Lung (tissue), 12 donors: ENCODE measurements around the gene ASB6. TPM values are rescaled to one million over a fixed set of nuclear protein-coding genes. Genes with fewer than 3 reads are reported as not detected.

Experiments
- ATAC-seq: fragments of 200-7000 bp; cut with Tn5 transposase; one replicate; pipeline ENCODE4 v1.9.1; 2020; ENCODE audit warnings: moderate number of reproducible peaks; ENCODE audit not compliant: insufficient read depth, low FRiP score
- DNase-seq, 3 donors: peaks; one replicate each; pipeline ENCODE4 v3.0.0-alpha.2; 2013 to 2017
- H3K27ac ChIP-seq, 2 donors: one replicate each; pipeline ENCODE4 v1.5.1; 2013; ENCODE audit warnings: mild to moderate bottlenecking in 2 of 2, moderate library complexity in 2 of 2, control low read depth in 1 of 2, inconsistent platforms in 1 of 2, low read depth in 1 of 2, low read length in 1 of 2
- H3K27me3 ChIP-seq, 3 donors: one replicate each; pipeline ENCODE4 v1.5.1; 2013; ENCODE audit warnings: low read length in 2 of 3; ENCODE audit not compliant: control insufficient read depth in 3 of 3, insufficient read depth in 3 of 3
- H3K36me3 ChIP-seq, 4 donors: one replicate each; pipeline ENCODE4 v1.5.1; 2013; ENCODE audit warnings: low read length in 4 of 4, mild to moderate bottlenecking in 1 of 4, moderate library complexity in 1 of 4; ENCODE audit not compliant: control insufficient read depth in 4 of 4, insufficient read depth in 4 of 4
- H3K4me1 ChIP-seq, 5 donors: one replicate each; pipeline ENCODE4 v1.5.1; 2013; ENCODE audit warnings: low read length in 5 of 5, mild to moderate bottlenecking in 2 of 5, moderate library complexity in 1 of 5; ENCODE audit not compliant: control insufficient read depth in 5 of 5, insufficient read depth in 5 of 5
- H3K4me3 ChIP-seq: one replicate; pipeline ENCODE4 v1.5.1; 2013; ENCODE audit warnings: mild to moderate bottlenecking, control low read depth, moderate library complexity
- H3K9ac ChIP-seq, 2 donors: one replicate each; pipeline ENCODE4 v1.5.1; 2013; ENCODE audit warnings: low read length in 2 of 2, control low read depth in 1 of 2; ENCODE audit not compliant: insufficient read depth in 1 of 2
- H3K9me3 ChIP-seq, 4 donors: one replicate each; pipeline ENCODE4 v1.5.1; 2013; ENCODE audit warnings: low read length in 3 of 4, mild to moderate bottlenecking in 1 of 4, moderate library complexity in 1 of 4; ENCODE audit not compliant: control insufficient read depth in 4 of 4, insufficient read depth in 3 of 4
- WGBS, 2 donors: extraction: QIAGEN DNeasy Blood & Tissue Kit; methylation state at CpG; one replicate each; pipeline ENCODE4 v1.1.7; 2013; 5-methylcytosine and 5-hydroxymethylcytosine counted together
- polyA plus RNA-seq, 2 donors: library from polyadenylated mRNA; stranded (reverse); fragments of 200-250 nt; gene quantifications; one replicate each; pipeline ENCODE4 v1.2.1, GENCODE V29; 2013
- total RNA-seq, 2 donors: library from RNA; depleted of rRNA in 1 of 2; stranded (reverse); fragments of >200 nt in 1 of 2; gene quantifications; one replicate each; pipeline ENCODE4 v1.2.1, GENCODE V29; 2014 to 2021
- TF ChIP-seq, protein P1 (sequence below): IDR thresholded peaks from 2 replicates; pipeline ENCODE4 v1.5.1; 2012; ENCODE audit warnings: mild to moderate bottlenecking; ENCODE audit errors: control extremely low read depth, extremely low read depth
- donor health status: control.
- donor health status: control.
- donor health status: Bipolar disorder and iron deficiency.
- donor health status: healthy.
- donor health status: DM: yes; HTN: yes; CAD: no.

The ASB6 gene
- total and polyA plus RNA-seq, 4 donors, result 11.8 to 19.5 (median 16.1) TPM

DNA sequence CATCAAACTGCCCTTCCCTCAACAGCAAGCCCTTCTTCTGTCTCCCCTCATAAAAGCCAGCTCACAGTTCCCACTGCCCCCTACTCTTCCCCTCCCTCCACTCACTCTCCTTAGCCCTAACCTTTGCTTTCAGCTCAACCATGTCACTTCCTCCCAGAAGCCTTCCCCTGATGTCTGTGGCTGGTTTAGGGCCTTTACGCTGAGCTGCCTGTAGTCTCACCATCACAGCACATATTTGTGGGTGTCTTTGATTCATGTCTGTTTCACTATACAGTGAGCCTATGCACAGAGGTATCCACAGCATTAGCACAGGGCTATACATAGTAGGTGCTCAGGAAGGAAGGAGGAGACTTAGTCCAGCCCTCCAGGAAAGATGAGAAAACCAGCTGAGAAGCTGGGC is 55.7 kb downstream of the ASB6 start:
- WGBS, 2 donors, result 86 to 93% methylated on average over 1 of the region's 1 CpG
- H3K27ac ChIP-seq, result no peak overlapping the region

DNA sequence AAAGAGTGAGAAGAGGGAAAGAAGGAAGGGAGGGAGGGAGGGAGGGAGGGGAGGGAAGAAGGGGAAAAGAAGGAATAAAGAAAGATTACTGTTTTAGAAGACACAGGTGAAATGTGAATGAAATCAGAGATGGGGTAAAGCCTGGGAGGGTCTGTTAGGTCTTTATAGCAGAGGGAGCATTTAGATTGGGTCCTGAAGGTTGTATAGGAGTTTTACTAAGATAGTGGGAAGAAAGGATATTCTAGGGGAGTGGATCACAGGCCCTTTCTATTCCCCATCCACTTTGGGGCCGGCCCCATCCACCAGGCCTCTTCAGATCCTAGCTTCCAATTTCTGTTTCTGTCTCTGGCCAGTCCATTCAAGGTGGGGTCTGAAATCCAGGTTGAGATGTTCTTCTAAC is 56.6 kb downstream of the ASB6 start:
- Histone ChIP-seq H3K4me3 (no peak overlapping the region), H3K9me3 (no peaks in the 10 kb centered on the region), H3K27ac (no peak overlapping the region), H3K4me1 (peaks cover 0 to 19% (median 4%) of the 10 kb centered on the region in 5 donors), H3K9ac (no peak overlapping the region), H3K36me3 (no peaks in the 10 kb centered on the region), H3K27me3 (no peaks in the 10 kb centered on the region)
- DNase-seq, result no peak
- TF ChIP-seq, protein P1, sequence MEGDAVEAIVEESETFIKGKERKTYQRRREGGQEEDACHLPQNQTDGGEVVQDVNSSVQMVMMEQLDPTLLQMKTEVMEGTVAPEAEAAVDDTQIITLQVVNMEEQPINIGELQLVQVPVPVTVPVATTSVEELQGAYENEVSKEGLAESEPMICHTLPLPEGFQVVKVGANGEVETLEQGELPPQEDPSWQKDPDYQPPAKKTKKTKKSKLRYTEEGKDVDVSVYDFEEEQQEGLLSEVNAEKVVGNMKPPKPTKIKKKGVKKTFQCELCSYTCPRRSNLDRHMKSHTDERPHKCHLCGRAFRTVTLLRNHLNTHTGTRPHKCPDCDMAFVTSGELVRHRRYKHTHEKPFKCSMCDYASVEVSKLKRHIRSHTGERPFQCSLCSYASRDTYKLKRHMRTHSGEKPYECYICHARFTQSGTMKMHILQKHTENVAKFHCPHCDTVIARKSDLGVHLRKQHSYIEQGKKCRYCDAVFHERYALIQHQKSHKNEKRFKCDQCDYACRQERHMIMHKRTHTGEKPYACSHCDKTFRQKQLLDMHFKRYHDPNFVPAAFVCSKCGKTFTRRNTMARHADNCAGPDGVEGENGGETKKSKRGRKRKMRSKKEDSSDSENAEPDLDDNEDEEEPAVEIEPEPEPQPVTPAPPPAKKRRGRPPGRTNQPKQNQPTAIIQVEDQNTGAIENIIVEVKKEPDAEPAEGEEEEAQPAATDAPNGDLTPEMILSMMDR, result no peak
- 95 to 100% methylated on average over 1 of the region's 1 CpG for WGBS, 2 donors
- no peak for ATAC-seq

More for the DNA sequence above, 55.7 kb downstream of the ASB6 start:
- H3K27me3 ChIP-seq, result no peaks in the 10 kb centered on the region
- H3K9me3 ChIP-seq, result no peaks in the 10 kb centered on the region
- ATAC-seq, result no peak
- H3K36me3 ChIP-seq, result no peaks in the 10 kb centered on the region
- no peak overlapping the region for H3K4me3 ChIP-seq
- no peak overlapping the region for H3K9ac ChIP-seq
- peaks cover 0 to 19% (median 4%) of the 10 kb centered on the region in 5 donors for H3K4me1 ChIP-seq
- TF ChIP-seq, protein P1, result no peak
- no peak for DNase-seq

Other genes starting within 250 kb of the ASB6 start
- under 1 TPM; 0.15 to 0.28 TPM for gene C9orf50, start 21.1 kb downstream of the ASB6 start, total RNA-seq
- not detected for gene C9orf50, start 21.1 kb downstream of the ASB6 start, polyA plus RNA-seq
- gene NTMT1, start 16.0 kb downstream of the ASB6 start, total RNA-seq, result 10 to 100 TPM; 14.3 to 30.1 TPM
- gene NTMT1, start 16.0 kb downstream of the ASB6 start, polyA plus RNA-seq, result 10 to 100 TPM; 36.3 to 54.7 TPM
- gene PRRX2, start 23.5 kb upstream of the ASB6 start, total RNA-seq, result 1 to 10 TPM; 2.2 to 3.6 TPM
- 1 to 10 TPM; 3.4 to 3.8 TPM for gene PRRX2, start 23.5 kb upstream of the ASB6 start, polyA plus RNA-seq
- 10 to 100 TPM; 12.0 to 16.0 TPM for gene PTGES, start 110.9 kb upstream of the ASB6 start, total RNA-seq
- 10 to 100 TPM in 1 of 2 donors, 1 to 10 TPM in 1; 8.0 to 19.8 TPM for gene PTGES, start 110.9 kb upstream of the ASB6 start, polyA plus RNA-seq
- 10 to 100 TPM; 25.5 to 26.4 TPM for gene TOR1B, start 161.0 kb upstream of the ASB6 start, total RNA-seq
- gene TOR1B, start 161.0 kb upstream of the ASB6 start, polyA plus RNA-seq, result 10 to 100 TPM; 10.1 to 26.7 TPM
- 10 to 100 TPM; 22.0 to 34.8 TPM for gene TOR1A, start 182.0 kb upstream of the ASB6 start, total RNA-seq
- 10 to 100 TPM; 19.1 to 41.8 TPM for gene TOR1A, start 182.0 kb upstream of the ASB6 start, polyA plus RNA-seq
- gene C9orf78, start 193.1 kb upstream of the ASB6 start, total RNA-seq, result 10 to 100 TPM; 28.3 to 34.4 TPM
- gene C9orf78, start 193.1 kb upstream of the ASB6 start, polyA plus RNA-seq, result 10 to 100 TPM; 37.1 to 57.9 TPM
- 10 to 100 TPM; 22.0 to 24.1 TPM for gene USP20, start 193.3 kb upstream of the ASB6 start, total RNA-seq
- gene USP20, start 193.3 kb upstream of the ASB6 start, polyA plus RNA-seq, result 10 to 100 TPM; 15.7 to 20.9 TPM